ENCODE results near the gene CGB2.
A peak's percentile ranks its signal among the peaks of the same experiment; 100 is the strongest.

Gene CGB2

DNA sequence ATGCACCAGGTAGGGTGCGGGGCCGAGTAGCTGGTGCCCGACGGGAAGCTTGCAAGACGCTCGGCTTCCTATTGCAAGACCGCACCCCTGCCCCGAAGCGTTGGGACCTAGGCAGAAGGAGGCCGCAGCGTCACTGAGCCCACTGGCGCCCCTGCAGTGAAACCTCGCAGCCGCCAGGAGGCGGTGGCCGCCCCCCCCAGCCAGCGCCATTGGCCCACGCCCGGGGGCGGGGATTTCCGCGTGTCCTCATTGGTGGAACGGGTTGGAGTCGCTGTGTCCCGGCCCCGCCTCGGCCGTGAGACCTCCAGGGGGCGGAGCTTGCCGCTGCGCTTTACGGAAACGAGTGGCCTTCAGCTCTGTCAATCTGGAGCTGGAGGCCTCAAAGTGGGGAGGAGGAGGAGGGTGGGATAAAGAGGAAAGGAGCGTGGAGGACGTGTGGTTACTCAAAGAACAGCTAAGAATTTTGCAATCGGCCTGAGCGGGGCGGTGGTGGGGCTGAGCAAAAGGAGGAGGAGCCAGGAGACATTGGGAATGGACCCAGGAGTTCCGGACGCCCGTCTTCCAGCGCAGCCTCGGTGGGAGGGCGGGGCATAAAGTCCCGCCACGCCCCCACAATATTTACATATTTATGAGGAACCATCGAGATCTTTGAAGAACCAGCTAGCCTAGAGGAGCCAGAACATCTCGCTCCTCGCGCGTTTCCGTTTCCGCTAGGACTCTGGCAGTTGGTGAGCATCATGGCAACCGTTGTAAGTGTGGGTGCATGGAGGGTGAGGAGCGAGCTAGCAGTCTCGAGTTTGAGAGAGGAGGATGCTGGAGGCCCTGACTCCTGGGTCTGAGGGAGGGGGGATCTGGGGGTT, 38.3 kb upstream of the CGB2 start, which contains the start of the genes GYS1 and RUVBL2:
TSS of gene GYS1 (minus strand) at position 135 of the 860 bp plus-strand sequence. CDS start 197 bp downstream, outside the sequence.
TSS of gene RUVBL2 (plus strand) at position 713 of the 860 bp plus-strand sequence. CDS start at position 738, 25 bp downstream.
- ATAC-seq (replicated peaks) (peak; percentile 89), DNase-seq (peak; percentile 97 to 99 (median 99))
- no peaks in the 10 kb centered on the region for H3K9me3 Mint-ChIP-seq
- H3K4me3 Mint-ChIP-seq, result peak within 1 kb of the TSS; percentile 91 to 95
- H3K4me1 Mint-ChIP-seq (ENCODE audit: low read depth in 2 of 2), result peaks cover 28 to 45% of the 10 kb centered on the region in 2 donors
- H3K36me3 Mint-ChIP-seq (ENCODE audit: insufficient read depth), result peaks cover 19% of the 10 kb centered on the region
- peak within 1 kb of the TSS; percentile 91 to 96 for H3K27ac Mint-ChIP-seq
- no peaks in the 10 kb centered on the region for H3K27me3 Mint-ChIP-seq

DNA sequence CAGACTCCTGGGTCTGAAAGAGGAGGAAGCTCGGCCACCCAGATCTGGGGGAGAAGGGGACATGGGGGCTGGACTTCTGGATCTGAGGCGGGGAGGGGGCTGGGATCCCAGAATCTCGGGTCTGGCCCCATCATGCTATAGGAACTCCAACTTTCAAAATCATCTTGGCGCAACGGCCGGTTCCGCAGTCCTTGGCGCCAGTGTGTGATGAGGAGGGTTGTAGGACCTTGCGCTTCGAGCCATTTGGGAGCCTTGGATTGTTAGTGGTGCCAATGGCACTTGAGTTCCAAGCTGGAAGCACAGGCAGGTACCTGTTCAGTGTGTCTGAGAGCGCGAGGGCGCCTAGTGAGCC, 37.7 kb upstream of the CGB2 start:
- Mint-ChIP-seq H3K27me3 (no peaks in the 10 kb centered on the region), H3K4me1 (ENCODE audit: low read depth in 2 of 2) (peaks cover 28 to 45% of the 10 kb centered on the region in 2 donors), H3K9me3 (no peaks in the 10 kb centered on the region), H3K4me3 (peak overlapping the region; percentile 91 to 95), H3K27ac (peak overlapping the region; percentile 91 to 96), H3K36me3 (ENCODE audit: insufficient read depth) (peaks cover 18% of the 10 kb centered on the region)
- DNase-seq (no peak), ATAC-seq (replicated peaks) (no peak)

DNA sequence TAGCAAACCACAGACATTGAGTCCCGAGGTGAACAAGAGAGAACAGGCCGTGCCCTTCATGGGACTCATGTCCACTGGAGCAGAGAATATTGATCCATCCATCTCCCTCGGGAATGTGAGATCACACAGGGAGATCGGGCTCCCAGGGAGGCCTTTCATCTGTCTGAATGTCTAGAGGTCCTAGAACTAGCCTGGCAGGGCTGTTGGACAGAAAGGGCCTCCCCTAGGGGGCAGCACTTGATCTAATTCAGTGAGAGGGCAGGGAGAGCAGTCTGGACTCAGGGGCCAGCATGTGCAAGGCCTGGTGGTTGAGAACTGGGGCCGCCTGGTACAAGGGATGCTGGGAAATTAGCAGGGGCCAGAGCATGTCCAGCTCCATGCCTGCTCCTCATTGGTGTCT, 33.7 kb upstream of the CGB2 start:
- Mint-ChIP-seq H3K27ac (peak overlapping the region in 1 of 2 donors; percentile 49), H3K36me3 (ENCODE audit: insufficient read depth) (peaks cover 20% of the 10 kb centered on the region), H3K9me3 (no peaks in the 10 kb centered on the region), H3K4me1 (ENCODE audit: low read depth in 2 of 2) (peaks cover 23 to 26% of the 10 kb centered on the region in 2 donors), H3K4me3 (no peak overlapping the region), H3K27me3 (no peaks in the 10 kb centered on the region)
- ATAC-seq (replicated peaks) (no peak), DNase-seq (peak; percentile 29 to 54 (median 40))

- Mint-ChIP-seq H3K9me3 (no peaks in the 10 kb centered on the region), H3K4me1 (ENCODE audit: low read depth in 2 of 2) (peaks cover 14 to 17% of the 10 kb centered on the region in 2 donors), H3K27me3 (no peaks in the 10 kb centered on the region), H3K36me3 (ENCODE audit: insufficient read depth) (peaks cover 25% of the 10 kb centered on the region), H3K27ac (no peak overlapping the region), H3K4me3 (no peak overlapping the region)
- DNase-seq (peak; percentile 56 to 59 (median 59)), ATAC-seq (replicated peaks) (peak; percentile 91)
These were observed 32.0 kb upstream of the CGB2 start for GRCh38 chr19:48999481-49000325.

GRCh38 chr19:49004133-49004532, 27.6 kb upstream of the CGB2 start:
- peaks cover 33% of the 10 kb centered on the region for H3K36me3 Mint-ChIP-seq (ENCODE audit: insufficient read depth)
- H3K27ac Mint-ChIP-seq, result no peak overlapping the region
- no peaks in the 10 kb centered on the region for H3K27me3 Mint-ChIP-seq
- DNase-seq, result no peak
- no peak overlapping the region for H3K4me3 Mint-ChIP-seq
- H3K9me3 Mint-ChIP-seq, result no peaks in the 10 kb centered on the region
- peaks cover 3 to 7% of the 10 kb centered on the region in 2 donors for H3K4me1 Mint-ChIP-seq (ENCODE audit: low read depth in 2 of 2)
- ATAC-seq (replicated peaks), result no peak

DNA sequence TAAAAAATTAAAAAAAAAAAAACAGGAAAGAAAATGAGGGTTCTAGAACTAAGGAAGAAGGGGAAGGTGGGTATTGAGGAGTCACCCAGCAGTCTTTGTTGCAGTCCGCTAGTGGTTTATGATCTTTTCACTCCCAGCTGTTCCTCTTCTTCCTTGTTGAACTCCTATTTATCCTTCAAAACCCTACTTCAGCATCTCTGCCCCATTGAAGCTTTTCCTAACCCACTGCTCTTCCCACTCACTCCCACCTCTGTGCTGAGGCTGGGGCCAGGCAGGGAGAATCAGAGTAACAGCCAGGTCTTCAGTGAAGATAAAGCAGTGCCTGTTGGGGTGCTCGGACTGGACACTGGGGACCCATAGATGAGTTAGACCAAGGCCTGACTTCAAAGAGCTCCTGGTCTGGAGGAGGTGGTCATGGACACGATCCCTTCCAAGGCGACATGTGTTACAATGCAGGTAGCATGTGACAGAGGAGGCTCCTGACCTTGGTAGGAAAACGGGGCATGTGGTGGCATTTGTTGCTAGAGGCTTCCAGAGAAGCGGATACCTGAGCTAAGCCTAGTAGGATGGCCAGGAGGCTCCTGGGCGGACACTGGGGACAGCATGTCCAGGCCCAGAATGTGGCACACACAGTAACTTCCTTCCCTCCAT, 26.6 kb upstream of the CGB2 start:
- Mint-ChIP-seq H3K4me3 (no peak overlapping the region), H3K27ac (no peak overlapping the region), H3K27me3 (no peaks in the 10 kb centered on the region), H3K9me3 (no peaks in the 10 kb centered on the region), H3K36me3 (ENCODE audit: insufficient read depth) (peaks cover 38% of the 10 kb centered on the region), H3K4me1 (ENCODE audit: low read depth in 2 of 2) (no peaks in the 10 kb centered on the region)
- ATAC-seq (replicated peaks) (no peak), DNase-seq (no peak)

GRCh38 chr19:49006905-49007304, 24.8 kb upstream of the CGB2 start:
- no peaks in the 10 kb centered on the region for H3K9me3 Mint-ChIP-seq
- DNase-seq, result no peak
- peaks cover 43% of the 10 kb centered on the region for H3K36me3 Mint-ChIP-seq (ENCODE audit: insufficient read depth)
- no peak overlapping the region for H3K27ac Mint-ChIP-seq
- H3K27me3 Mint-ChIP-seq, result no peaks in the 10 kb centered on the region
- H3K4me1 Mint-ChIP-seq (ENCODE audit: low read depth in 2 of 2), result no peaks in the 10 kb centered on the region
- ATAC-seq (replicated peaks), result no peak
- no peak overlapping the region for H3K4me3 Mint-ChIP-seq

GRCh38 chr19:49009828-49010227, 21.9 kb upstream of the CGB2 start:
- Mint-ChIP-seq H3K36me3 (ENCODE audit: insufficient read depth) (peaks cover 24% of the 10 kb centered on the region), H3K27ac (no peak overlapping the region), H3K27me3 (no peaks in the 10 kb centered on the region), H3K9me3 (no peaks in the 10 kb centered on the region), H3K4me3 (no peak overlapping the region), H3K4me1 (ENCODE audit: low read depth in 2 of 2) (no peaks in the 10 kb centered on the region)
- no peak for ATAC-seq (replicated peaks)
- no peak for DNase-seq

- Mint-ChIP-seq H3K27me3 (no peaks in the 10 kb centered on the region), H3K4me3 (no peak overlapping the region), H3K4me1 (ENCODE audit: low read depth in 2 of 2) (no peaks in the 10 kb centered on the region), H3K36me3 (ENCODE audit: insufficient read depth) (peaks cover 21% of the 10 kb centered on the region), H3K9me3 (no peaks in the 10 kb centered on the region), H3K27ac (no peak overlapping the region)
- ATAC-seq (replicated peaks) (no peak), DNase-seq (no peak)
These were observed 21.2 kb upstream of the CGB2 start for GRCh38 chr19:49010453-49010852.

DNA sequence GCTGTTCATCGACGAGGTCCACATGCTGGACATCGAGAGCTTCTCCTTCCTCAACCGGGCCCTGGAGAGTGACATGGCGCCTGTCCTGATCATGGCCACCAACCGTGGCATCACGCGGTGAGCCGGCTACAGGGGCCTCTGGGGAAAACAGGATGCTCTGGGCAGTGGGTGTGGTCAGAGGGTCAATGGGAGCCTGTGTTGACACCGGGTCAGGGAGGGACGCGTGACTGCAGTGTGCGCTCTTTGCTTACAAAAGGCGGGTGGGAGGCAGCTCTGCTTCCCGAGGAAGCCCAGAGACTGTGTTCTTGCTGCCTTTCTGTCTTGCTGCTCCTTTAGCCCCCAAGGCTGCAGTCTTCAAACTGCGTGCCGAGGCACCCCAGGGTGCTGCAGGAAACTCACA, 20.5 kb upstream of the CGB2 start:
- no peaks in the 10 kb centered on the region for H3K4me1 Mint-ChIP-seq (ENCODE audit: low read depth in 2 of 2)

DNA sequence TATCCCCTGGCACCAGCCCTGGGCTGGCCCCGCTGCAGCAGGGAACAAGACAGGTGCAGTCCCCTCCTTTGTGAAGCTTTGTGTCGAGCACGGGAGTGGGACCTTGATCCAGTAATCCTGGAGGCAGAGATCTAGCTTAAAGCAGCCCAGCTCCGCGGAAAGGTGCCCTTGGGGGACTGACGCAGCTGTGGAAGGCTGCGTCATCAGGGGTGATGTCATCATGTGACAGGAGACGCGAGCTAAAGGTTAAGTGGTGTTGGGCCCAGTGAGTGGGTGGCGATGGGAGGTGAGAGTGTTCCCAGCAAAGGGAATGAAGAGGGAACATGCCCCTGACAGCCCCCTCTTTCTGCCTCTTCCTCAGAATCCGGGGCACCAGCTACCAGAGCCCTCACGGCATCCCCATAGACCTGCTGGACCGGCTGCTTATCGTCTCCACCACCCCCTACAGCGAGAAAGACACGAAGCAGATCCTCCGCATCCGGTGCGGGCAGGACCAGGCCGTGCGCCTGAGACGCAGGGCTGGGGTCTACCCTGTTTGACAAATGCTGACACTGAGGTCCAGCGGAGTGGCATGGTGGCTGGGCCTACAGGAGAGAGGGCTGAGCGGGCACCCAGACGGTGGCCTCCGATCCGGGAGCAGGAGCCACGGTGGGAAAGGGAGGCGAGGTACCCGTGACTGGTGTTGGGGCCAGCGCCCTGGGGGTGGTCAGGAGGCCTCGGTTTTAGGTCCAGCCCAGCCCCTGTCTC, 17.4 kb upstream of the CGB2 start:
- Mint-ChIP-seq H3K9me3 (no peaks in the 10 kb centered on the region), H3K27ac (peak overlapping the region in 1 of 2 donors; percentile 62), H3K4me1 (ENCODE audit: low read depth in 2 of 2) (peaks cover 7 to 8% of the 10 kb centered on the region in 2 donors), H3K27me3 (peaks cover 0 to 5% of the 10 kb centered on the region in 2 donors), H3K36me3 (ENCODE audit: insufficient read depth) (peaks cover 16% of the 10 kb centered on the region), H3K4me3 (no peak overlapping the region)
- no peak for DNase-seq
- ATAC-seq (replicated peaks), result no peak

More for the DNA sequence above, 20.5 kb upstream of the CGB2 start:
- no peak for DNase-seq
- H3K36me3 Mint-ChIP-seq (ENCODE audit: insufficient read depth), result peaks cover 15% of the 10 kb centered on the region
- H3K9me3 Mint-ChIP-seq, result no peaks in the 10 kb centered on the region
- H3K27ac Mint-ChIP-seq, result no peak overlapping the region
- no peak overlapping the region for H3K4me3 Mint-ChIP-seq
- H3K27me3 Mint-ChIP-seq, result no peaks in the 10 kb centered on the region
- ATAC-seq (replicated peaks), result no peak

DNA sequence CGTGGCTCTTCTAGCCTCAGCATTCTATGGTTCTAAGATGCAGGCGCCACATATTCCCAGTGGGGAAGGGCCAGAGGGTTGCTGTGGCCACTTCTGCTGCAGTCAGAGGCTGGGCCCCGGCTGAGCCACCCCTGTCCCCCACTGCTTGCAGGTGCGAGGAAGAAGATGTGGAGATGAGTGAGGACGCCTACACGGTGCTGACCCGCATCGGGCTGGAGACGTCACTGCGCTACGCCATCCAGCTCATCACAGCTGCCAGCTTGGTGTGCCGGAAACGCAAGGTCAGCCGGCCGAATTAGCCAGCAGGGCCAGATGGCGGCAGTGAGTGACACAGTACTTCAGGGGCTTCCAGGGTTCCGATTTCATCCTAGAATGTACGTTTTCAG, 16.8 kb upstream of the CGB2 start:
- Mint-ChIP-seq H3K36me3 (ENCODE audit: insufficient read depth) (peaks cover 14% of the 10 kb centered on the region), H3K27ac (no peak overlapping the region), H3K9me3 (no peaks in the 10 kb centered on the region), H3K4me1 (ENCODE audit: low read depth in 2 of 2) (peaks cover 8 to 12% of the 10 kb centered on the region in 2 donors), H3K4me3 (no peak overlapping the region), H3K27me3 (peaks cover 0 to 8% of the 10 kb centered on the region in 2 donors)
- DNase-seq (no peak), ATAC-seq (replicated peaks) (no peak)
